Natural killer cell (primary cell): ENCODE data around the gene SLC10A3. TPM values are rescaled to one million over a fixed set of nuclear protein-coding genes. Genes with fewer than 3 reads are reported as not detected.

Source experiments
- ATAC-seq, 3 donors: fragments of 150-1000 bp in 2 of 3; fragments of 200-7000 bp in 1 of 3; cut with Tn5 transposase; 1 replicate in 1 of 3; 2 replicates in 2 of 3; pipeline ENCODE4 v1.10.0; 2021; ENCODE audit warnings: mild to moderate bottlenecking in 2 of 3, moderate library complexity in 2 of 3
- DNase-seq, 2 donors: peaks; one replicate each; pipeline versions ENCODE4 v3.0.0 to v3.0.0-alpha.2; 2013 to 2021; ENCODE audit warnings: mixed read lengths in 1 of 2
- H3K27ac ChIP-seq: one replicate; pipeline ENCODE4 v1.5.1; 2013; ENCODE audit warnings: mild to moderate bottlenecking, low read length
- H3K27me3 ChIP-seq: one replicate; pipeline ENCODE4 v1.6.1; 2013; ENCODE audit warnings: low read length; ENCODE audit not compliant: control insufficient read depth, insufficient read depth
- H3K36me3 ChIP-seq: one replicate; pipeline ENCODE4 v1.6.1; 2013; ENCODE audit warnings: low read length; ENCODE audit not compliant: control insufficient read depth, insufficient read depth
- H3K4me1 ChIP-seq: one replicate; pipeline ENCODE4 v1.6.1; 2013; ENCODE audit warnings: low read length; ENCODE audit not compliant: control insufficient read depth, insufficient read depth
- H3K4me3 ChIP-seq: one replicate; pipeline ENCODE4 v1.5.1; 2013; ENCODE audit warnings: low read length
- H3K9me3 ChIP-seq: one replicate; pipeline ENCODE4 v1.6.1; 2013; ENCODE audit warnings: low read length; ENCODE audit not compliant: control insufficient read depth, insufficient read depth
- H3K27ac Mint-ChIP-seq, 2 donors: one replicate each; pipeline ENCODE4 v1.8.0; 2022; ENCODE audit warnings: mild to moderate bottlenecking in 2 of 2, mixed read lengths in 2 of 2, moderate library complexity in 1 of 2
- H3K27me3 Mint-ChIP-seq, 2 donors: one replicate each; pipeline ENCODE4 v1.8.0; 2022; ENCODE audit warnings: low read depth in 2 of 2, mixed read lengths in 2 of 2
- H3K36me3 Mint-ChIP-seq: one replicate; pipeline ENCODE4 v1.8.0; 2022; ENCODE audit warnings: mixed read lengths
- H3K4me1 Mint-ChIP-seq, 2 donors: one replicate each; pipeline ENCODE4 v1.8.0; 2022; ENCODE audit warnings: mixed read lengths in 2 of 2
- H3K4me3 Mint-ChIP-seq: one replicate; pipeline ENCODE4 v1.8.0; 2022; ENCODE audit warnings: mild to moderate bottlenecking, moderate library complexity, mixed read lengths
- H3K9me3 Mint-ChIP-seq, 2 donors: one replicate each; pipeline ENCODE4 v1.8.0; 2022; ENCODE audit warnings: mixed read lengths in 2 of 2
- WGBS: methylation state at CpG from one replicate; pipeline ENCODE4 v1.1.7; 2013; ENCODE audit warnings: missing lambda C conversion rate; ENCODE audit not compliant: insufficient coverage; 5-methylcytosine and 5-hydroxymethylcytosine counted together
- intact Hi-C: fragments of 100-400 bp; cut with micrococcal nuclease; formaldehyde crosslinking; loops from one replicate; pipeline ENCODE4 v1.14.2; 2022
- total RNA-seq, 4 donors: library from RNA; stranded (reverse); fragments of 120-200 nt in 1 of 4; gene quantifications; one replicate each; pipeline versions ENCODE4 v1.2.3 to v1.2.4, GENCODE V29; 2013 to 2022
- TF ChIP-seq, protein P1 (sequence below): fragments of 200-600 bp; IDR thresholded peaks from one replicate; pipeline ENCODE4 v1.8.0; 2022; ENCODE audit warnings: antibody characterized with exemption

The SLC10A3 gene
- total RNA-seq, 3 donors from 2014 or later (not counting 1 experiment from before 2014, with no cell fraction given) = 26.5 to 42.1 (median 31.8) TPM

DNA sequence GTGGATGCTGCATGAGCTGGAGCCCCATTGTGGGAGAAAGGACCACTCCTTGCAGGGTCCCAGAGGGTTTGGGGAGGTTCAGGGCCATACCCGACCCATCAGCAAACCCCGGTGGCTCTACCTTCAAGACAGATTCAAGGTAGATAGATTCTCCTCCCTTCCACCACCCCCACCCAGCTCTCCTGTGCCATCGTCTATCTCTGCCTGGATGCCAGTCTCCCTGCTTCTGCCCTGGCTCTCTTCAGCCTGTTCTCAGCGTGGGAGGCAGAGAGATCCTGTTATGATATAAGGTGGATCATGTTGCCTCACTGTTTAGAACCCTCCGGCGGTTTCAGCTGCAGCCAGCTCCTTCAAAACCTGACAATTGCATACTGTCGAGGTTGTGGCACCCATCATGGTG lies 16.7 kb downstream of the SLC10A3 start:
- Mint-ChIP-seq H3K36me3 (no peaks in the 10 kb centered on the region), H3K4me1 (no peaks in the 10 kb centered on the region), H3K27me3 (no peaks in the 10 kb centered on the region), H3K9me3 (no peaks in the 10 kb centered on the region), H3K4me3 (no peak overlapping the region), H3K27ac (no peak overlapping the region)
- intact Hi-C loops = no loop called here
- Histone ChIP-seq H3K4me3 (no peak overlapping the region), H3K27ac (no peak overlapping the region), H3K27me3 (no peaks in the 10 kb centered on the region), H3K9me3 (no peaks in the 10 kb centered on the region), H3K4me1 (peaks cover 9% of the 10 kb centered on the region), H3K36me3 (peaks cover 7% of the 10 kb centered on the region)
- DNase-seq = no peak
- WGBS = 100% methylated on average over 1 of the region's 7 CpGs
- ATAC-seq = no peak
- TF ChIP-seq, protein P1, sequence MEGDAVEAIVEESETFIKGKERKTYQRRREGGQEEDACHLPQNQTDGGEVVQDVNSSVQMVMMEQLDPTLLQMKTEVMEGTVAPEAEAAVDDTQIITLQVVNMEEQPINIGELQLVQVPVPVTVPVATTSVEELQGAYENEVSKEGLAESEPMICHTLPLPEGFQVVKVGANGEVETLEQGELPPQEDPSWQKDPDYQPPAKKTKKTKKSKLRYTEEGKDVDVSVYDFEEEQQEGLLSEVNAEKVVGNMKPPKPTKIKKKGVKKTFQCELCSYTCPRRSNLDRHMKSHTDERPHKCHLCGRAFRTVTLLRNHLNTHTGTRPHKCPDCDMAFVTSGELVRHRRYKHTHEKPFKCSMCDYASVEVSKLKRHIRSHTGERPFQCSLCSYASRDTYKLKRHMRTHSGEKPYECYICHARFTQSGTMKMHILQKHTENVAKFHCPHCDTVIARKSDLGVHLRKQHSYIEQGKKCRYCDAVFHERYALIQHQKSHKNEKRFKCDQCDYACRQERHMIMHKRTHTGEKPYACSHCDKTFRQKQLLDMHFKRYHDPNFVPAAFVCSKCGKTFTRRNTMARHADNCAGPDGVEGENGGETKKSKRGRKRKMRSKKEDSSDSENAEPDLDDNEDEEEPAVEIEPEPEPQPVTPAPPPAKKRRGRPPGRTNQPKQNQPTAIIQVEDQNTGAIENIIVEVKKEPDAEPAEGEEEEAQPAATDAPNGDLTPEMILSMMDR = no peak

DNA sequence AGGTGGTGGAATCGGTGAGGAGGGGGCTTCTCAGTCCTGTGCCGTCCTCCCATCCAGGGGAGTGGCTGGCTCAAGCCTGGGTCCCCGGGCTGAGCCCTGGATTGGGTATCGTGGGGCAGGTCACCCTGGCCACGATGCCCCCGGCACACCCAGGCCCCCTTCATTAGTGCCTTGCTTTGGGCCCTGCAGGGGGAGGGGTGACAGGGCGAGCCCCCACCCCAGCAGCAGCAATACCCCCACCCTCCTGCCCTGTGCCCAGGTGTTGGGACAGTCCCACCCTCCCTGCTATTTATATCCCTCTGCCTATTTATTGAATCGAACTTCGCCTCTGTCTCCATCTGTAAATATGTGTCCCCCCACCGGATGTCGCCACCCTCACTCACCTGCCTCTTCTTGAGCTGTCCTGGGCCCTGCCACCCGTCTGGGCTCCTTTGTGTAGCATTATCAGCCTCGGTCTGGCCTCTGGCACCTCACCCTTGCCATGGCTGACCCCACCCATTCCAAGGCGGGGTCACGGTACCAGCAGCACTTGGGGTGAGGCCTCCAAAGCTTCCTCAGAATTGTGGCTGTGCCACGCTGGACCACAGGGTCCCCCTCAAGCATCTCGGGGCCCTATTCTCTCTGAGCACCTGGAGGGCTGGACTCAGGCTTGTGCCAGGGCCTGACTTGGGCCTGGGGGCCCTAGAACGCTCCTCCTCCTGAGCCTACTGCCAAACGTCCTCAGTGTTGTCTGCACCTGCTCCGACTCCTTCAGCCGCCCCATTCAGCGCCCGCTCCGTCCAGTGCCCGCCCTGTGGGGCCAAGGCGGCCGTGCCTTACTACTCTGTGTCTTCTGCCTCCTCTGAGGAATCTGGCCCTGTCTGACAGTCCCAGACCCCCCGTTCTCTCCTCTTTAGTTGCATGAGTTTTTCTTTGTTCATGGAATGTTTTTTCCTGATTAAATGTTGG lies 17.5 kb downstream of the SLC10A3 start:
- Mint-ChIP-seq H3K27me3 (no peaks in the 10 kb centered on the region), H3K4me1 (no peaks in the 10 kb centered on the region), H3K27ac (no peak overlapping the region), H3K4me3 (no peak overlapping the region), H3K36me3 (no peaks in the 10 kb centered on the region), H3K9me3 (no peaks in the 10 kb centered on the region)
- H3K9me3 ChIP-seq = no peaks in the 10 kb centered on the region
- H3K4me3 ChIP-seq = no peak overlapping the region
- DNase-seq (no peak), ATAC-seq (no peak)
- intact Hi-C loops = no loop called here
- no peaks in the 10 kb centered on the region for H3K27me3 ChIP-seq
- TF ChIP-seq, protein P1 = no peak
- peaks cover 7% of the 10 kb centered on the region for H3K36me3 ChIP-seq
- WGBS = 86% methylated on average over 27 of the region's 28 CpGs
- no peak overlapping the region for H3K27ac ChIP-seq
- peaks cover 3% of the 10 kb centered on the region for H3K4me1 ChIP-seq

DNA sequence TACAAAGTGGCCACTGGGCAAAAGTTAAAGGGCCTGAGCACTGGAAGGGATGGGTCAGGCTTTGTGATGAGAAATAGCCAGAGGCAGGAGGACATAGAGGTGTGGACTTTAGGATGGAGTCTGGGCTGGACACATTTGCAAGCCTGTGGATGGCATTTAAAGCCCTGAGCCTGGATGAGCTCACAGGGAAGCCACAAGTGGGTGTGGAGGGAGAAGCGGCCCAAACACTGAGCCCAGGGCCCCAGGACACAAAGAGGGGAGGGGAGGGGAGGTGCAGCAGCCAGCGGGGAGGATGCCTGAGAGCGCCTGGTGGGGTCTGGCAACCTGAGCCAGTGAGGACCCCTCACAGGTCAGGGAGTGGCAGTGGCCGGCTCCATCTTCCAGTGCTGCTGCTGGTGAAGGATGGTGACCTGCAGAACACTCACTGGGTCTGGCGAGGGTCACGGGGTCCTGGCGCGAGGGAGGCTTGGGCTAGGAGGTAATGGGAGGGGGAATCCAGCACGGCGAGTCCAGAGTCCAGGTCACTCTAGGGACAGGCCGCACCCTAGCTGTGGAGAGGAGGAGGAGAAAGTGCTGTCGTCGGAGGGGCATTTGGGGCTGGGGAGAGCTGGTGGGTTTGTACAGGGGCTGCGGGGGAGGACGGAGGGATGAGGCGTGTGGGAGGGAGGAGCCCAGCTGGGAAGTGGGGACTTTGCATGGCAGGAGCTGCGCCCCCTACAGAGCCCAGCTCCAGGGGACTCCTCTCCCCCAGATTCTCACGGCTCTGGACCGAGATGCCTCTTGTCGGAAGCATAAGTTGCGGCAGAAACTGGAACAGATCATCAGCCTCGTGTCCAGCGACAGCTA lies 18.4 kb downstream of the SLC10A3 start:
- TF ChIP-seq, protein P1 = no peak
- Mint-ChIP-seq H3K9me3 (no peaks in the 10 kb centered on the region), H3K27ac (no peak overlapping the region), H3K4me1 (no peaks in the 10 kb centered on the region), H3K4me3 (no peak overlapping the region), H3K27me3 (no peaks in the 10 kb centered on the region), H3K36me3 (no peaks in the 10 kb centered on the region)
- ATAC-seq = no peak
- no peaks in the 10 kb centered on the region for H3K4me1 ChIP-seq
- no peak overlapping the region for H3K27ac ChIP-seq
- H3K27me3 ChIP-seq = no peaks in the 10 kb centered on the region
- no peaks in the 10 kb centered on the region for H3K9me3 ChIP-seq
- WGBS = 94% methylated on average over 22 of the region's 23 CpGs
- H3K4me3 ChIP-seq = no peak overlapping the region
- DNase-seq = no peak
- intact Hi-C loops = no loop called here
- H3K36me3 ChIP-seq = peaks cover 10% of the 10 kb centered on the region
